GM18526 (cell line): Measurements from ENCODE around the gene PRSS8.

Experiments used
- POLR2A ChIP-seq: IDR thresholded peaks from 3 replicates; pipeline ENCODE4 v1.6.1; 2011; ENCODE audit not compliant: insufficient read length; ENCODE audit errors: extremely low read depth

PRSS8 gene

DNA sequence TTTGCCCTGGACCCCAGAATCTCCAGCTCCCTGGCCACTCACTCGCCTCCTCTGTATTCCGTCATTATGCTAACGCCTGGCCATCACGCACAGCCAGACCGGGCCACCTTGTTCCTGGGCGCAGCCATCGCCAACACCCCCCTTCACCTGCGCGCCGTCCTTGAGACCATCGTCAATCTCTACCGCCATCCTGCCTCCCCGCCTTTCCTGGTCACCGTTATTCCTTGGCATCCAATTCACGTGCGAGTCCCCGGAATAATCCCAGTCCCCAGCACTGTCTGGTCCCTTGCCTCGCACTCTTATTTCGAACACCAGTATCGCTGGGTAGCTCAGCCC, 41.5 kb downstream of the PRSS8 start:
- no peak for TF ChIP-seq POLR2A

DNA sequence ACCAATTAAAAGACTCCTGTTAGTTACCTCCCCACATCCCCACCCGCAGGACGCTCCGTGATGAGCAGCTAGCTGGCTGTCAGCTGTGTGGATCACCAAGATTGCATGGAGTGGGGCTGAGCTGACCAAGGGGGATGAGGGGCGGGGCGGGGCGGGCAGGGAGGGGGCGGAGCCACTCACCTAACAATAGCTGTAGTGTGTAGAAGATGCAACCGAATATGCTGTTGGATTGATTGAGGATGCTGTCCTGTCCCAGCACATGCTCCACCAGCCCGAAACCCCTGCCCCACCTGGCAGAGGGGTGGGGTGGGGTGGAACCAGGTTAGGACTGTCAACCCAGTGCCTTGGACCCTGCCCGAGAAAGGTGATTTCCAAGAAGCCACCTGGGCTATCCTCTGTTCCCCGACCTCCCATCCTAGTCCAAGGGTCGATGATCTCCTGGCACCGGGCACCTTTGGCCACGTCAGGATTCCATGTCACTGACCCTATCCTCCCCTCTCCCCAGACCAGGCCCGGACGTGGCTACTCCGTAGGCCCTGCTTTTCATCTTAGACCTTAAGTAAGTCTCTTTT, 42.3 kb downstream of the PRSS8 start:
- TF ChIP-seq POLR2A, result no peak

GRCh38 chr16:31092330-31092729, 43.2 kb downstream of the PRSS8 start:
- no peak for TF ChIP-seq POLR2A

DNA sequence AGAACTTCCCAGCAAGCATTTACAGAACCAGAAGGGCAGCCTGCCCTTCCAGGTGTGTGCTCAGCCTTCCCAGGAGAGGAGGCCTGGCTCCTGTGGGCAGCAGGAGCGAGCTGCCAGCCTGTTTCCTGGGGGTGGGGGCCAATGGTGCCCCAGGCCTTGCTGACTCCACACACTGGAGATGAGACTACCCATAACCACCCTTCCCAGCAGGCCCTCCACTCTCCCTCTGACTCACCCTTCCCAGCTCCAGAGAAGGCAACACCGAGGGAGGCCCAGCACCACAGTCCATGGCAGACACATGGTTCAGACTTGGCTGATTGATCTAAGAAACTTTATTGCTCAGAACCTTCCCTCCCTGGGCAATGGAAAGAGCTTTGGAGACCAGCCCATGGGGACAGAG, 45.0 kb downstream of the PRSS8 start:
- TF ChIP-seq POLR2A, result no peak

GRCh38 chr16:31089199-31089598, 46.3 kb downstream of the PRSS8 start:
- no peak for TF ChIP-seq POLR2A

- no peak for TF ChIP-seq POLR2A
These were observed 46.9 kb downstream of the PRSS8 start, which contains the start of gene PRSS53 for GRCh38 chr16:31088459-31089183. Gene PRSS53, minus strand, starts transcription at chr16:31088943. Its CDS starts 134 bp downstream, at chr16:31088809.

DNA sequence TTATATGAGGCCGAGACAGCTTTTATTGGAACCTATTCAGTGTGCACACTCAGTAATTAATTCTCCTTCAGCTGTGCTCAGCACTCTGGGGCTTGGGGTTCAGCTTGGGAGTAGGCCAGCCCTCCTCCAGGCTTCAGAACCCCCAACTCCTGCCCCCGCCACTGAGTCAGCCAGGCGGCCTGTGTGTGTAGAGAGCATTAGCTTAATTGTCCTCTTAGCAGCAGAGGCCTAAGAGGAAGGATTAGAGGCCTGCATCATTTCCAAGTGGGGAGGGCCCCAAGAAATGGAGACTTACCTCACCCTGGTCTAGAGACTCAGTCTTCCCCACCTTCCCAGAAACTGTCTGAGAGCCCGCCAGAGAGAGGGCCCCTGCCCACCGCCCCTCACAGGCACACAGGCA, 47.6 kb downstream of the PRSS8 start:
- TF ChIP-seq POLR2A, result no peak

DNA sequence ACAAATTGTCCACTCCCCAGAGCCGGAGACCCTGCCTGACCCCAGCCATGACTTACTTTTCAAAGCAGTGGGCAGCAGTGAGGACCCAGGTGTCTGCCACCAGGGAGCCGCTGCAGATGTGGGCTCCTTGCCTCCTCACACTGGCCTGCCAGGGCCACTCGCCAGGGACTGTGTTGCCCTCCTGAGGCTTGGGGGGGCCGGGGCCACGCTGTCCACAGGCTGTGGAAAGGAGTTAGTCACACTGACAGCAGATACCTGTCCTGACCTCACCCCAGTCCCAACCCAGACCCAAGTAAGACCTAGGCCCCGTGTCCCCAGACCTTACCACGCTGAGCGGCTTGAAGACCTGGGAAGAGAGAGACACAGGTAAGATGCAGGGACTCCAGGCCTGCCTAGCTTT, 48.0 kb downstream of the PRSS8 start:
- no peak for TF ChIP-seq POLR2A

DNA sequence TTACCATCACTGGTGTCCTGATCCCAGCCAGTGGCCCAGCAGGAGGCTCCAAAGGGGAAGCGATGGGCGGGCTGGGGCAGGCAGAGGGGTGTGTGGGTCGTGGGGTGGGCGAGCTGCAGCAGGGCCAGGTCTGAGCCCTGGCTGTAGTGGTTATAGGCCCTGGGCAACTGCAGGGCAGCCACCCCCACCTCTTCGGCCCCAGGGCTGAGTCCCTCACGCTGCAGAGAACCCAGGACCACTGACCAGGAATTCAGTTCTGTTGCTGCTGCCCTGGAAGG, 49.0 kb downstream of the PRSS8 start:
- TF ChIP-seq POLR2A, result no peak

GRCh38 chr16:31085873-31086628, 49.5 kb downstream of the PRSS8 start:
- TF ChIP-seq POLR2A, result no peak

DNA sequence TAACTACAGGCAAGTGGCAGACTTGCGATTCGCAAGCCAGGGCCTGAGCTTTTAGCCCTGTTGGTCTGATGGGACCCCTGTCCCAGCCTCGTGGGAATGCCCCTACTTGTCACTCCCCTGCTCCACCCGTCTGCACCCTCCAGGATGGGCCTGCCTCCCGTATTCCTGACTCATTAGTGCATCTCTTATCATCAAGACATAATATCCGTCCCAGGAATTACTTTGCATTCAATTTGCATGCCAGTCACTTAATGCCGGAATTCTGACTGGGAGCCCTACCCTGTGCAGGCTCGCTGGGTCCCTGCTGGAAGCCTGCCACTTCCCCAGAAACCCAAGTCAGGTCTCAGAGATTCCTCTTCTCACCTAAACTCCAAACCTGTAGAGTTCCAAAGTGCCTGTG, 50.1 kb downstream of the PRSS8 start:
- TF ChIP-seq POLR2A, result no peak

DNA sequence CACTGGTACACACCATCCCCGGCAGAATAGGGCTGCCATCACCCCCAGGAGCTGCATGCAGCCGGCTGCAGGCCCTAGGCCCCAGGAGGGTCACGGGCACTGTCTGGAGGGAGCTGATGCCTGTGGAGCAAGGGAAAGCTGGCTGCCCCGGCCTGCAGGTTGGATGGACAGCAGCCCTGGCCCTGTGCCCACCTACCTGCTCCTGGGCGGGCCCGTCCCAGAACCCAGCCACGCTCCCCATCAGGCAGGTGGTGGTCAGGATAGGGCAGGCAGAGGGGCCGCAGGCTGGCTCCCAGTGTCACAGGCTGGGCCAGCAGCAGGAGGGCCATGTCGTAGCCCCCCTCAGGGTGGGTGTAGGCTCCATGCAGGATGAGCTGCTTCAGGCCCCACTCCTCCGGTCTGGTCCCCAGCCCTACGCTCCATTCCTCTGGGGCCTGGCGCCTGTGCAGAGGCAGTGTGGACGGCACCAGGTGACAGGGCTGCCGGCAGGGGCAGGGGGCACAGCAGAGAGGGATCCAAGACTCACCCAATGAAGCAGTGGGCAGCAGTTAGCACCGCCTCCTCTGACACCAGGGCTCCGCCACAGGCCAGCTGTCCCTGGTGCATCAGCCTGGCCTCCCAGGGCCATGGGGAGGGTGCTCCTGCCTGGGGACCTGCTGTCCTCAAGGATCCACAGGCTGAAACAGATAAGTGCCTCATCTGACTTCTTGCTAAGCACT, 50.8 kb downstream of the PRSS8 start:
- no peak for TF ChIP-seq POLR2A

DNA sequence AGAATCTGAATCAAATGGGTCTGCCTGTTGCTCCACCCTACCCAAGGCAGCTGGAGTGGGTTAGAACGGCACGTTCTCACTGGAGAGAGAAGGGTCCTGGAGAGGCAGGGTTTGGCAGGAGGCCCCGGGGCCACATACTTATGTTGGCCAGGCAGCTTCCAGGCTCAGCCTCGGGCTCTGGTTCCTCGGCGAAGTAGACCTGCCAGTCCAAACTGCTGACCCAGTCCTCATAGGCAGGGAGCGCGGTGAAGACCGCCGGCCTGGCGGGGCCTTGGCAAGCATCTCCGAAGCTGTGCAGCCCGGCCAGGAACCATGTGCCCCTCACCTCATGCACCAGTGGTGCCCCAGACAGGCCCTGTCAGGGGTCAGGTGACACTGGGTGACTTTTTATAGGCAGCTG, 51.5 kb downstream of the PRSS8 start:
- no peak for TF ChIP-seq POLR2A

GRCh38 chr16:31083556-31083955, 52.0 kb downstream of the PRSS8 start:
- no peak for TF ChIP-seq POLR2A

DNA sequence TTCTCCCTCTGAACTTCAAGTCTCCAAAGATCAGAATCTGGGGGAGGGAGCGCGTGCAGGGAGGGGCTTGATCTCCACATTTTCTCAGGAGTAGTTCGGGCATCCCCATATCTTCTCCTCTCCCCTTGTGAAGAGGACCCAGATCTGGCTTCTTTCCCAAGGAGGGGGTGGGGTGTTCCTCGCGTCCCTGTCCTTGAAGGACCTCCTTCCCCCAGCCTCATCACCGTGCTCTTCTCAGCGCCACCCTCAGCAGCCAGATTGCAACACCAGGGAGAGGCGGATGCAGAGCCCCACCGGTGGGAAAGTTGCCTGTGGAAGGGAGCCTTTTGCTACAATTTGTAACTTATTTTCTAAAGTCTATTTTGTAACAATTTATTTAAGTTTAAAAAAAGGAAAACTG, 52.4 kb downstream of the PRSS8 start:
- TF ChIP-seq POLR2A, result no peak

GRCh38 chr16:31082368-31083045, 53.0 kb downstream of the PRSS8 start:
- no peak for TF ChIP-seq POLR2A
